Neural progenitor cell (in vitro differentiated cells): Measurements from ENCODE around the gene ABCA3. TPM values are rescaled to one million over a fixed set of nuclear protein-coding genes. Genes with fewer than 3 reads are reported as not detected.

Experiments
- DNase-seq: peaks from one replicate; pipeline ENCODE4 v3.0.0-alpha.2; 2016; ENCODE audit warnings: low spot score
- H2AFZ ChIP-seq: fragments of 200-600 bp; sonication (generic); replicated peaks from 2 replicates; pipeline ENCODE4 v1.6.1; 2016; ENCODE audit warnings: antibody characterized with exemption
- H3F3A ChIP-seq: fragments of 200-600 bp; sonication (generic); 2 replicates; pipeline ENCODE4 v1.6.1; 2016; ENCODE audit warnings: antibody characterized with exemption, low read depth
- H3K27ac ChIP-seq: fragments of 200-600 bp; sonication (generic); 2 replicates; pipeline ENCODE4 v1.5.1; 2016; ENCODE audit warnings: mild to moderate bottlenecking
- H3K27me3 ChIP-seq: fragments of 200-600 bp; sonication (generic); 2 replicates; pipeline ENCODE4 v1.6.1; 2016; ENCODE audit warnings: mild to moderate bottlenecking, moderate library complexity
- H3K36me3 ChIP-seq: fragments of 200-600 bp; sonication (generic); 2 replicates; pipeline ENCODE4 v1.5.1; 2016
- H3K4me1 ChIP-seq: fragments of 200-600 bp; sonication (generic); 2 replicates; pipeline ENCODE4 v1.6.1; 2016; ENCODE audit warnings: mixed run types
- H3K4me2 ChIP-seq: fragments of 200-600 bp; sonication (generic); 2 replicates; pipeline ENCODE4 v1.6.1; 2016
- H3K4me3 ChIP-seq: fragments of 200-600 bp; sonication (generic); 2 replicates; pipeline ENCODE4 v1.5.1; 2016
- H3K79me2 ChIP-seq: fragments of 200-600 bp; sonication (generic); 2 replicates; pipeline ENCODE4 v1.6.1; 2016; ENCODE audit warnings: low read depth
- H3K9ac ChIP-seq: fragments of 200-600 bp; sonication (generic); 2 replicates; pipeline ENCODE4 v1.6.1; 2016
- H3K9me3 ChIP-seq: fragments of 200-600 bp; sonication (generic); 2 replicates; pipeline ENCODE4 v1.5.1; 2016; ENCODE audit warnings: low read depth
- H4K20me1 ChIP-seq: fragments of 200-600 bp; sonication (generic); 2 replicates; pipeline ENCODE4 v1.6.1; 2016; ENCODE audit warnings: low read depth
- H3K27ac Mint-ChIP-seq: 3 replicates; pipeline ENCODE4 v1.8.0; 2021; ENCODE audit warnings: mixed read lengths
- H3K27me3 Mint-ChIP-seq: 2 replicates; pipeline ENCODE4 v1.8.0; 2022; ENCODE audit warnings: low read depth, mild to moderate bottlenecking, inconsistent platforms, moderate library complexity, mixed read lengths; ENCODE audit not compliant: insufficient read depth
- H3K36me3 Mint-ChIP-seq: 3 replicates; pipeline ENCODE4 v1.8.0; 2021; ENCODE audit warnings: mixed read lengths
- H3K4me1 Mint-ChIP-seq: 3 replicates; pipeline ENCODE4 v1.8.0; 2021; ENCODE audit warnings: mixed read lengths
- H3K4me3 Mint-ChIP-seq: 3 replicates; pipeline ENCODE4 v1.8.0; 2021; ENCODE audit warnings: mild to moderate bottlenecking, moderate library complexity, mixed read lengths
- H3K9me3 Mint-ChIP-seq: 3 replicates; pipeline ENCODE4 v1.8.0; 2020; ENCODE audit warnings: mixed read lengths
- CTCF ChIP-seq: fragments of 200-600 bp; sonication (generic); IDR thresholded peaks from 2 replicates; pipeline ENCODE4 v1.5.1; 2017; ENCODE audit warnings: antibody characterized with exemption, mild to moderate bottlenecking
- EZH2 ChIP-seq: fragments of 200-600 bp; sonication (generic); IDR thresholded peaks from 2 replicates; pipeline ENCODE4 v1.6.1; 2017; ENCODE audit warnings: antibody characterized with exemption, mild to moderate bottlenecking, moderate library complexity
- EZH2phosphoT487 ChIP-seq: fragments of 200-600 bp; sonication (generic); IDR thresholded peaks from 2 replicates; pipeline ENCODE4 v1.6.1; 2017; ENCODE audit warnings: antibody characterized with exemption
- total RNA-seq: library from RNA; depleted of rRNA; stranded (reverse); fragments of >200 nt; gene quantifications from 2 replicates; pipeline ENCODE4 v1.2.3, GENCODE V29; 2015; ENCODE audit warnings: low replicate concordance

ABCA3 gene
- total RNA-seq, 1 donor from 2014 or later = 9.7 TPM

GRCh38 chr16:2298621-2299020 is 41.9 kb downstream of the ABCA3 start:
- no peaks in the 10 kb centered on the region for H3K27me3 ChIP-seq
- no peaks in the 10 kb centered on the region for H3K9me3 Mint-ChIP-seq
- no peak overlapping the region for H3K4me3 ChIP-seq
- no peaks in the 10 kb centered on the region for H4K20me1 ChIP-seq
- no peak overlapping the region for H3K4me3 Mint-ChIP-seq
- H3K27ac ChIP-seq = no peak overlapping the region
- no peaks in the 10 kb centered on the region for H3K79me2 ChIP-seq
- H3K4me2 ChIP-seq = no peak overlapping the region
- H3K36me3 ChIP-seq = no peaks in the 10 kb centered on the region
- no peaks in the 10 kb centered on the region for H3F3A ChIP-seq
- DNase-seq = no peak
- no peaks in the 10 kb centered on the region for H3K9me3 ChIP-seq
- H3K36me3 Mint-ChIP-seq = peaks cover 2% of the 10 kb centered on the region
- H3K4me1 ChIP-seq = no peaks in the 10 kb centered on the region
- H3K27ac Mint-ChIP-seq = no peak overlapping the region
- no peak overlapping the region for H3K9ac ChIP-seq
- peaks cover 2% of the 10 kb centered on the region for H3K27me3 Mint-ChIP-seq
- no peaks in the 10 kb centered on the region for H3K4me1 Mint-ChIP-seq
- TF ChIP-seq EZH2phosphoT487 = no peak
- TF ChIP-seq EZH2 = no peak
- TF ChIP-seq CTCF = no peak
- H2AFZ ChIP-seq = no peak overlapping the region

- H3K4me2 ChIP-seq = no peak overlapping the region
- H3K36me3 ChIP-seq = no peaks in the 10 kb centered on the region
- Mint-ChIP-seq H3K4me3 (no peak overlapping the region), H3K36me3 (no peaks in the 10 kb centered on the region), H3K9me3 (no peaks in the 10 kb centered on the region), H3K27ac (no peak overlapping the region), H3K27me3 (peaks cover 2% of the 10 kb centered on the region), H3K4me1 (no peaks in the 10 kb centered on the region)
- H4K20me1 ChIP-seq = no peaks in the 10 kb centered on the region
- H3K4me3 ChIP-seq = no peak overlapping the region
- no peak overlapping the region for H3K9ac ChIP-seq
- no peak for TF ChIP-seq EZH2phosphoT487
- TF ChIP-seq CTCF = no peak
- TF ChIP-seq EZH2 = no peak
- no peaks in the 10 kb centered on the region for H3K27me3 ChIP-seq
- H3F3A ChIP-seq = no peaks in the 10 kb centered on the region
- no peak for DNase-seq
- H3K27ac ChIP-seq = no peak overlapping the region
- no peak overlapping the region for H2AFZ ChIP-seq
- H3K9me3 ChIP-seq = no peaks in the 10 kb centered on the region
- H3K4me1 ChIP-seq = no peaks in the 10 kb centered on the region
- H3K79me2 ChIP-seq = no peaks in the 10 kb centered on the region
Measured at GRCh38 chr16:2297506-2297860, 43.0 kb downstream of the ABCA3 start.

DNA sequence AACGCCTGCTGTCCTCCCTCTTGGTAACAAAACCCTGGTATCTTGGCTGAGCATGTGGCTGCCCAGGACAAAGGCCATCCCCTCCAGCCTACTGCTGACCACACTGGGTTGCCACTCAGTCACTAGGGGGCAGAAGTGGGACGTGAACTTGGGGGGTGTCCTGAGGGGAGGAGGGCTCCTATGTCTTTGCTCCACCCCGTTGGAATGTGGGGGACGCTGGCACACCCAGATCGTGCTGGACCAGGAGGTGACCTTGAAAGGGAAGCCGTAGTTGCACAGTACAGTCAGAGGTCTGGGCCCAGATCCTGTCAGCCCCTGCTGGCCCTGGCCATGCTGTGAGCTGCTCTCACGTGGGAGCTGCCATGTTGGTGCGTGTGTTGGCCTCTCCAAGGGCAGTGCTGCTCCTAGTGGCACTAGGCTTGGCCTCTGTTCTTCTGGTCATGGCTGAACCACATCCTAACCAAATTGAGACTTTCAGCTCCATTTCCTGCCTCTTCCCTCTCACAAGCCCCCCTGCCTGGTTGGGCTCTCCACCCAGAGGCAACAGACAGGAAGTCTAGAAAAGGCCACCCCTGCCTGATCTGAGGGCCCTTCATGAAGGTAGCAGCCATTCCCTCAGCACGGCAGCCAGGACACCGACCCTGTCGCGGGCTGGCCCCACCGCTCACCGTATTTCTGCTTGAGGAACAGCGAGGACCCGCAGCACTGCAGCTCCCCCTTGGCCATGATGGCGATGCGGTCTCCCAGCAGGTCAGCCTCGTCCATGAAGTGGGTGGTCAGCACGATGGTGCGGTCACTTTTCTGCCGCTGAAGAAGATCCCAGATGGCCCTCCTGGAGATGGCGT is 43.6 kb downstream of the ABCA3 start:
- TF ChIP-seq CTCF (peak; percentile 35), EZH2 (no peak), EZH2phosphoT487 (no peak)
- Histone ChIP-seq H3K4me1 (no peaks in the 10 kb centered on the region), H3K4me2 (no peak overlapping the region), H2AFZ (no peak overlapping the region), H3K36me3 (no peaks in the 10 kb centered on the region), H3K4me3 (no peak overlapping the region), H3K9me3 (no peaks in the 10 kb centered on the region), H3F3A (no peaks in the 10 kb centered on the region), H4K20me1 (no peaks in the 10 kb centered on the region), H3K79me2 (no peaks in the 10 kb centered on the region), H3K27ac (no peak overlapping the region), H3K9ac (no peak overlapping the region), H3K27me3 (no peaks in the 10 kb centered on the region)
- Mint-ChIP-seq H3K4me3 (no peak overlapping the region), H3K27me3 (peaks cover 2% of the 10 kb centered on the region), H3K27ac (no peak overlapping the region), H3K9me3 (no peaks in the 10 kb centered on the region), H3K36me3 (no peaks in the 10 kb centered on the region), H3K4me1 (no peaks in the 10 kb centered on the region)
- peak; percentile 34 for DNase-seq
